Neutrophil (primary cell): ENCODE measurements around the gene VAC14.
"Not testable (repeated sequence)": the region's sequence is repeated elsewhere in the genome, so short reads cannot be mapped to it uniquely, and the experiment has no call there.

ENCODE experiments used
- H3K27ac ChIP-seq: fragments of 200-600 bp; sonication (generic); 2 replicates; pipeline ENCODE4 v1.5.1; 2016; ENCODE audit warnings: mild to moderate bottlenecking, moderate library complexity
- H3K27me3 ChIP-seq: fragments of 200-600 bp; sonication (generic); 2 replicates; pipeline ENCODE4 v1.6.0; 2016; ENCODE audit warnings: mild to moderate bottlenecking
- H3K36me3 ChIP-seq: fragments of 200-600 bp; sonication (generic); 2 replicates; pipeline ENCODE4 v1.5.1; 2017
- H3K4me1 ChIP-seq, 2 experiments: fragments of 200-600 bp in 1 of 2; sonication (generic) in 1 of 2; 1 replicate in 1 of 2; 2 replicates in 1 of 2; pipeline versions ENCODE4 v1.5.1 to v1.6.1; 2013 to 2016; ENCODE audit warnings: low read depth in 1 of 2, low read length in 1 of 2, mild to moderate bottlenecking in 1 of 2, moderate library complexity in 1 of 2; ENCODE audit not compliant: control insufficient read depth in 1 of 2, insufficient read depth in 1 of 2
- H3K4me3 ChIP-seq, 2 experiments: fragments of 200-600 bp in 1 of 2; sonication (generic) in 1 of 2; 1 replicate in 1 of 2; 2 replicates in 1 of 2; pipeline ENCODE4 v1.5.1; 2013 to 2016; ENCODE audit warnings: low read depth in 1 of 2, low read length in 1 of 2, mild to moderate bottlenecking in 1 of 2, moderate library complexity in 1 of 2
- H3K9me3 ChIP-seq: fragments of 200-600 bp; sonication (generic); 2 replicates; pipeline ENCODE4 v1.5.1; 2016
- TF ChIP-seq, protein P1 (sequence below): fragments of 200-600 bp; sonication (generic); IDR thresholded peaks from 2 replicates; pipeline ENCODE4 v1.5.1; 2016; ENCODE audit warnings: antibody characterized with exemption

The VAC14 gene

DNA sequence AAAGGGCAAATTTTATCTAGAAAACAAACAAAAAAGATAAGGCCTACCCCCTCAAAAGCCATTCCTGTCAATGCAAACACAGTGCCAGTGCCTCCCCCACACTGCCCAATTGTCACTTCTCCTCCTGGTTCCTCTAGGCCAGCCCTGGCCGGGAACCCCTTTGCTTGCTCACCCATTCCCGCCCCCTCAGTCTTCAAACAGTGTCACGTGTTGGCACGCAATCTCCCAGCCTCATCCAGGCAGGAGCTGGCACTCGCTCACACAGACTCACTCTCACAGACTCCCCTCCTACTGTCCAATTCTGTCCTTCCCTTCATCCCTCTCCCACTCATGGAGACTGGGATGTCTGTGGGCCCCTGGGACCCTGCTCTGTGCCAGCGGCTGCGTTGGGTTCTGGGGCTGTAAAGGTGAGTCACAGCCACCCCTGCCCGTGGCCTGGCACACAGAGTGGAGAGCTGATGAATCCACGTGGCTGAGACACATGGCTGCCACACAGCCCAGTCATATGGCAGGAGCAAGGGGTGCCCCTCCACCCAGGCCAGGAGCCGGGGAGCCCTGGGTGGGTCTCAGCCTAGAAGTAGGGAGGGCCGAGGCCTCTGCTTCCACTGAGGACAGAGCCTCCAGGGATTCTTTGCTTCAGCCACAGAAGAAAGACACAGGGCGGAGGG lies 54.8 kb downstream of the VAC14 start:
- Histone ChIP-seq H3K36me3 (peaks cover 38% of the 10 kb centered on the region), H3K27ac (no peak overlapping the region), H3K4me1 (peaks cover 33 to 35% of the 10 kb centered on the region in 2 experiments), H3K27me3 (no peaks in the 10 kb centered on the region), H3K4me3 (no peak overlapping the region), H3K9me3 (no peaks in the 10 kb centered on the region)
- TF ChIP-seq, protein P1, sequence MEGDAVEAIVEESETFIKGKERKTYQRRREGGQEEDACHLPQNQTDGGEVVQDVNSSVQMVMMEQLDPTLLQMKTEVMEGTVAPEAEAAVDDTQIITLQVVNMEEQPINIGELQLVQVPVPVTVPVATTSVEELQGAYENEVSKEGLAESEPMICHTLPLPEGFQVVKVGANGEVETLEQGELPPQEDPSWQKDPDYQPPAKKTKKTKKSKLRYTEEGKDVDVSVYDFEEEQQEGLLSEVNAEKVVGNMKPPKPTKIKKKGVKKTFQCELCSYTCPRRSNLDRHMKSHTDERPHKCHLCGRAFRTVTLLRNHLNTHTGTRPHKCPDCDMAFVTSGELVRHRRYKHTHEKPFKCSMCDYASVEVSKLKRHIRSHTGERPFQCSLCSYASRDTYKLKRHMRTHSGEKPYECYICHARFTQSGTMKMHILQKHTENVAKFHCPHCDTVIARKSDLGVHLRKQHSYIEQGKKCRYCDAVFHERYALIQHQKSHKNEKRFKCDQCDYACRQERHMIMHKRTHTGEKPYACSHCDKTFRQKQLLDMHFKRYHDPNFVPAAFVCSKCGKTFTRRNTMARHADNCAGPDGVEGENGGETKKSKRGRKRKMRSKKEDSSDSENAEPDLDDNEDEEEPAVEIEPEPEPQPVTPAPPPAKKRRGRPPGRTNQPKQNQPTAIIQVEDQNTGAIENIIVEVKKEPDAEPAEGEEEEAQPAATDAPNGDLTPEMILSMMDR = no peak

DNA sequence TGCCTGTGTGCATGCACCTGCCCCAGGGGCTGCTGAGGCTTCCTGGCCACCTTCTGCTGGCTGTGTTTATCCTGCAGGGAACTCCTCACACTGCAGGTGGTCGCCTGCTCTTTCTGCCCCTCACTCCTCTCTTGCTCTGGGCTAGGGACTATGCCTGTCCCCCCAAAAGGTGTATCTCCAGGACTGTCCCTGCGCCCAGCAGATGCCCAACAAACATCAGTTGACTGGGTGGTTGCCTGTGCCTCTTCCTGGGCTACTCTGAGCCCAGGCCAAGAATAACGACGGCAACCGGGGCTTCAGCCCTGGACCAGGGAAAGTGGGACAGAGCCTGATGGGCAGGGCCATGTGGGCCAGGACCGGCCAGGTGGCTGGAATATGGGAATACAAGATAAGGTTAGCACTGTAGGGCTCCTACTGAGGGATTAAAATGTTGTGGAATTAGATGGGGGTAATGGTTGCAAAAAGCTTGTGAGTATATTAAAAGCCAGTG lies 55.4 kb downstream of the VAC14 start:
- Histone ChIP-seq H3K36me3 (peaks cover 44% of the 10 kb centered on the region), H3K9me3 (no peaks in the 10 kb centered on the region), H3K27ac (no peak overlapping the region), H3K4me1 (peaks cover 27 to 29% of the 10 kb centered on the region in 2 experiments), H3K27me3 (no peaks in the 10 kb centered on the region), H3K4me3 (no peak overlapping the region)
- TF ChIP-seq, protein P1 = no peak

DNA sequence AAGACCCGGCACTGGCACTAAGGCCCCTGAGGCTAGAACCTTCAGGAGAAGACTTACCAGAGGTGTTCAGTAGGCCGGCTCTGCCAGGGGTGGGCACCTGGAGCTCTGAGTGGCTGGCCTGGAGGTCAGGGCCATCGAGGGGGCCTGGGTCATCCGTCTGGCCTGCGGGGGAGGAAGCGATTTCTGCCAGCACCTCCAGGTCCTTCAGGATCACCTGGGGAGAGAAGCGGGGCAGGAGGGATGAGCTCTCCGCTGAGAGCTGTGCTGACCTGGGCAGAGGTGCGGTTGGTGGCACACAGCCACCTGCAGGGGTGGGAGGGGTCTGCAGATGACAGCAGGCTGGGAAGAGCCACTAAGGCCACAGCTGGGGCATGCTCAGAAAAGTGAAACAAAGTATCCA lies 56.6 kb downstream of the VAC14 start:
- peaks cover 56% of the 10 kb centered on the region for H3K36me3 ChIP-seq
- peaks cover 15 to 18% of the 10 kb centered on the region in 2 experiments for H3K4me1 ChIP-seq
- no peaks in the 10 kb centered on the region for H3K27me3 ChIP-seq
- no peak overlapping the region for H3K27ac ChIP-seq
- H3K9me3 ChIP-seq = no peaks in the 10 kb centered on the region
- no peak overlapping the region for H3K4me3 ChIP-seq
- TF ChIP-seq, protein P1 = no peak

GRCh38 chr16:70743791-70744190 lies 57.2 kb downstream of the VAC14 start:
- Histone ChIP-seq H3K27ac (no peak overlapping the region), H3K27me3 (no peaks in the 10 kb centered on the region), H3K4me1 (peaks cover 10 to 12% of the 10 kb centered on the region in 2 experiments), H3K36me3 (peaks cover 61% of the 10 kb centered on the region), H3K9me3 (no peaks in the 10 kb centered on the region), H3K4me3 (no peak overlapping the region)
- TF ChIP-seq, protein P1 = no peak

GRCh38 chr16:70742967-70743366 lies 58.0 kb downstream of the VAC14 start:
- H3K9me3 ChIP-seq, H3K27ac ChIP-seq, H3K27me3 ChIP-seq, H3K4me3 ChIP-seq: not testable (repeated sequence)
- Histone ChIP-seq H3K4me1 (peaks cover 11 to 12% of the 10 kb centered on the region in 2 experiments), H3K36me3 (peaks cover 58% of the 10 kb centered on the region)

GRCh38 chr16:70741783-70742125 lies 59.2 kb downstream of the VAC14 start:
- Histone ChIP-seq H3K9me3 (no peaks in the 10 kb centered on the region), H3K27ac (no peak overlapping the region), H3K36me3 (peaks cover 57% of the 10 kb centered on the region), H3K27me3 (no peaks in the 10 kb centered on the region), H3K4me3 (no peak overlapping the region), H3K4me1 (peaks cover 12 to 16% of the 10 kb centered on the region in 2 experiments)
- TF ChIP-seq, protein P1 = no peak
